NCI-H146 treated with DMSO at 0.1 percent for 48 hours (cell line): ENCODE measurements around the gene FOXP2.

Experiments
- DNase-seq: peaks from one replicate; lab custom pipeline; 2025; ENCODE audit not compliant: unreplicated experiment; lab: John Stamatoyannopoulos, UW

Gene FOXP2

DNA sequence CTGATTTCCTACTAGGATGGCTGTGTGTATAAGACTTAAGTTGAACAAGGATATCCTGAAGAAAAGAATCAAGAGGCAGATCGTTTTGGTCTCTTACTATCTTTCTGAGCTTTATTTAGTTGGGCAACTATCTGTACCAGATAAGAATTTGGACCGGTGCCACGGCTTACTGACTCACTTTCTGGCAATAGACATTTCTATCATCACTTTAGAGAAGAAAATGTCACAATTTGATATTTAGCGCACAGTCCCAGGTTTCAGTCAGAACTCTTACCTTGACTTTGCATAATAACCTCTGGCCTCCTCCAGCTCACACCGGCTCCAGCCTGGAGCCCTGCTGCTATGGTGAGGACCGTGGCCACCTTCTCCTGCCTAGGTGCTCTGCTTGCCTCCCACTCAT is 289.1 kb downstream of the FOXP2 start:
- no peak for DNase-seq

DNA sequence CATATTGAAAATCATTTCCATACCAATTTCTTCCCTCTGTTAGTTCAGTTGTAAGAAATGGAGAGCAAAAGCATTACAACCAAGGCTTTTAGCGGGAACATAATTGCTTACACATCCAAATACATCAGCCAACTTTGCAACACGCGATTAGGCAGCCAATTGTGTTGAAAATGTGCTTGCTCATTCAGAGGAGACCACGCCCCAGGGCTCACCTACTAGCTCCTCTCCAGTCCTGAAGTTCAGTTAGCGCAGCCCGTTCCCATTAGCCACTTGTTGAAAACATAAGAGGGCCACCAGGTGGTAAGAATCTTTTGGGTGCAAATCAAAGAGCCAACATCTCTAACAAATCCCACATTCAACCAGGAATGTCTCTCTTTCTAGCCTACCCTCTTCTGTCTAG is 294.0 kb downstream of the FOXP2 start:
- DNase-seq: no peak

DNA sequence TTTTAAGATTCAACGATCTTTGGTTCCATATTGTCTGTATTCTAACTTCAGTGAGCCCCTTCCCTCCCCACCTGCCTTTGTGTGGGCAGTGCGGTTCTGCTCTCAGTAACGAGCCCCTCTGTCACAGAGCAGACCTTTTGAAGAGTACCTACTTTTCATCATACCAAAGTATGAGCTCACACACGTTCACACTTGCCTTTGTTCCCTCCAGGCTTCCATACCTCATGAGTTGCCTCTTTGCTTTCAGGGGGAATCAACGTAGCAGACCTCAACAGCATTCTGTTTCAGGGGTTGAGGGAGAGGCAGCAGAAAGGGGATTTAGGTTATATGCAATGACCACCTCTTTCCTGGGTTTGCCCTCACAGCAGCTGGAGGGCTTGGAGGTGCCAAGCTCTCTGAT is 295.9 kb downstream of the FOXP2 start:
- DNase-seq: no peak

DNA sequence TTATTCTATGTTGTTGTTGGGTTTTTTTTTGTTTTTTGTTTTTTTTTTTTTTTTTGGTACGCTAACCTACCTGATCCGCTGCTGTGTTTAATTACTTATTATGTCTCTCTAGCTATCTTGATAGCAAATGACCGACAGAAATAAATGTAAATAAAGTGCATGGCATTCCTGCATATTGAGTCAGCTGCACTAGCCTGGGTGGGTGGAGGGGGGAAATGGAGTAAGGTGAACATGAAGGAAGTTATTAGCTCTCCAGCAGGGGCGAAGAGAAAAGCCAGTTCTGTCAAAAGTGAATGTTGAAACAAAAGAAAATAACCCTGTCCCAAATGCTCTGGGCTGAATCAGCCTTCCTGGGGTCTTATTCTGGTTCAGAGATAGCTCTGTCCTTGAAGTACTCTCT is 296.6 kb downstream of the FOXP2 start:
- DNase-seq: no peak

DNA sequence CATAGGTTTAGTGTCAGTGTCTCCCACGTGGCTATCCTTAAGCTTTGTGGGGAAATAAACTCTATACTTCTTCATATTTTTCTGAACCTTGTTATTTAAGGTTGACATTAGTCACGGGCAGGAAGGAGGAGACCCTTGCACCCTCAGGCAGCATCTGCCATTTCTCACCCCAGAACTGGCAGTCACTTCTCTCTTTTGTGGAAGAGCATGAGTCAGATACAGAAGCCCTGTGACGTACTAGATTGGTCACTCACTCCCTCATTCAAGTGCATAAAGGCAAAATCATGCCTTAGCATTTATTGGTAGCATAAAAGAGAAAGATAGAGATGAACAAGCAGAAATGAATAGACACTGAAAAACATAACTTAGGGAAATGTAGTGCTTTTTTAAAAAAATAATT is 301.3 kb downstream of the FOXP2 start:
- no peak for DNase-seq

DNA sequence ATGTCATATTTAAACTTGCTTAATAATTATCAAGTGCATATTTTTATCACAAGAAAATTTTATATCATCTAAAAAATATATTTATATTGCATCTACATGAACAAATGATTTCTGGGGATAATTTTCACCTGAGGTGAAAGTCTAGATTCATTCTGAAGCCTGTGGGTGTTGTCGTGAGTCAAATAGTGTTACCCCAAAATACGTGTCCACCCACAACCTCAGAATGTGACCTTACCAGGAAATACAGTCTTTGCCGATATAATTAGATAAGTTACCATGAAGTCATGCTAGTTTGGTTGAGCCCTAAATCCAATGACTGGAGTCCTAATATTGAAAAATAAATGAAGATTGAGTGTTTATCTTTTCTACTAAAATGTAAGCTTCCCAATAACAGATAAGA is 304.2 kb downstream of the FOXP2 start:
- DNase-seq: no peak

DNA sequence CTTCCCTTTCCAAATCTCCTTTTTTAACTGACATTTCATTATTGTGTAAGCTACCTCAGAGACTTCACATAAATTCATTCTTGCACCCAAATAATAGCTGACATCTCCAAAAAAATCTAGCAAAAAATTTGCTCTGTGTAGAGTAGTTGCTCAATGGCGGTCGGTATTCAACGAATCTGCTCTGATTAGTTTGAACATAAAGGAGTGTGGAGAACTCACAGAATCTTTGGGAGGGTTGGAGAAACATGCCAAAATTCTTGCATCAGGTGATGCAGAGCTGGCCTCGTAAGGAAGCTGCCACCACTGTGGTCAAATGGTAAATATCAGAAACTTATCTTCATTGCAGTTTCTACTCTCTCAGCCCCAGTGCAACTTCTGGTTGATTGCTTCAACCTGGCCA is 306.1 kb downstream of the FOXP2 start:
- DNase-seq: no peak

DNA sequence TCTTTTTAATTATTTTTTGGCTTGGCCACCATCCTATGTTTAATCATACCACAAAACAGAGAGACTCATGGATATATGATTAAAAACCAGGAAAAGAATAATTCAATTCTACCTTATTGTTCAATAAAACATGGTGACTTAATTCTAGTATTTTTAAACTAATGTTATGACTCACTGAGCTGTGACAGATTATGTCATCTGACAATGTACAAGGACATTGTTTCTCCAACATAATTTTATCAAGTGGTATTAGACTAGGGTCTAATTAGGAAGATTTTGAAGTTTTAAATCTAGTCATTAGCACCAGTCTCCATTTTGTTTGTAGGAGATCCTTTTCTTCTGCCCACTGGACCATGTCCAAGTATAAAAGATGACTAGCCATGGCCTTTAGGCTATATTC is 307.9 kb downstream of the FOXP2 start:
- no peak for DNase-seq

DNA sequence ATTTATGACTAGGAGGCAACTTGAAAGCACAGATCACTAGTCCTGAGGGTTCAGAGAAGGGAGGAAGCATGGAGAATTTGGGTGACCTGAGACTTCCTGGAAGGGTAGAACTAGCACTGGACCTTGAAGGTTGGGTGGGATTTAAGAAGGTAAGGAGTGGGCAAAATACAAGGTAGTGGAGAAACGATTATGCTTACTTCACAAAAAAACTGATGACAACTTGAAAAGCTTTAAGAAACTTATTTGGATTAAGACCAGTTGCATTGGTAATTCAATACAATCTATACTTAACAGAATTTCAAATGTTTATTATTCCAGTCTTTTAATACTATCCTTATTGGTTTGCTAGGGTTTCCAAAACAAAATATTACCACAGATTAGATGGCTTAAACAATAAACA is 308.7 kb downstream of the FOXP2 start:
- no peak for DNase-seq

DNA sequence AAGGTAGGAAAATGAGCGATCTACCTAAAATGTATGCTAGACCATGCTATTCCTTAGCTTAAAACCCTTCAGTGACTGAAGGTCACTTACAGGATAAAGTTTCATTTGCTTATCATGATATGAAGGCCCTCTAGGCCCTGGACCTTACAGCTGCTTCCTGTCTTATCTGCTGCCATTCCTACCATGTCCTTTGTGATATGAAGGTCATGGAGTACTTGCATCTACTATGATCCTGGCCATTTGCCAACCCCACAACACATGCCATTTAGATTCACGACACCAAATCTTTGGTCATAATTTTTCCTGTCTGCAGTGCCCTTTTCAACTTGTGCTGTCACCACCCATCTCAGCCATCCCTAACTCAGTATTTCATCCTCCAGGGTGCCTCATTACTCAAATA is 325.5 kb downstream of the FOXP2 start:
- no peak for DNase-seq

DNA sequence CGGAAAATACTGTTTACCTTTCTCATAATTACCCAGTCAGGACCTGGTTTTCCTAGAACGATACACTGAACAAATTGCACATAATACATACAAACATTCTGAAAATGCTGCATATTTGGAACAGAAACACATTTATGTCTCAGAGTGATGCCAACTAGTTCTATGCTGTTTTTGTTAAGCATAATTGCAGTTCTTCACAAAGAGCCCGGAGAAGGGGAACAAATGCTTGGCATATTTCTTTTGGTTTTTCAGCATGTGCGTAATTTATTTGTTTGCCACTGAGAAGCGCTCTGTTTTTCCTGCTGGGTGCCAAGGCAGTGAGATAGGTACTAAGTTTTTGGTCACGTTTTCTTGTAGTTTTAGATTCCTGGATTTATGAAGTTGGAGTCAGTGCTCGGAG is 326.3 kb downstream of the FOXP2 start:
- DNase-seq: no peak

DNA sequence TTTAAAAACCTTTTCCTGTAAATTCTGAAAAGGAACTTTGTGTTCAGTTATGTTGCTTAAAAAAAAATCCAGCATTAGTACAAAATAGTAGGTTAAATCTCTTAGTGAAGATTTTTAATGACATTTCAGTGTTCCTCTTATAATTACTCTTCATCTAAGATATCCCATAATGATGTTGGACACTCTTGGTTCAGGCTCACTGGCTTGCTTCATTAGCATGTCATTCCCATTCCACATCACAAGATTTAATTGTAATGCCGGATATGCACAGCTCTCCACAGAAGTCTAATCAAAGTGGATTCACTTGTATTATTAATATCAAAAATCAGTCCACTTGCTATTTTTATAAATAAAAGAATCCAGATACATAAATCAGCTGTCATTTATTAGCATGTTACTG is 327.3 kb downstream of the FOXP2 start:
- DNase-seq: no peak
